ENCODE measurements around the gene TMEM190.
A peak's percentile ranks its signal among the peaks of the same experiment; 100 is the strongest.

Gene TMEM190

DNA sequence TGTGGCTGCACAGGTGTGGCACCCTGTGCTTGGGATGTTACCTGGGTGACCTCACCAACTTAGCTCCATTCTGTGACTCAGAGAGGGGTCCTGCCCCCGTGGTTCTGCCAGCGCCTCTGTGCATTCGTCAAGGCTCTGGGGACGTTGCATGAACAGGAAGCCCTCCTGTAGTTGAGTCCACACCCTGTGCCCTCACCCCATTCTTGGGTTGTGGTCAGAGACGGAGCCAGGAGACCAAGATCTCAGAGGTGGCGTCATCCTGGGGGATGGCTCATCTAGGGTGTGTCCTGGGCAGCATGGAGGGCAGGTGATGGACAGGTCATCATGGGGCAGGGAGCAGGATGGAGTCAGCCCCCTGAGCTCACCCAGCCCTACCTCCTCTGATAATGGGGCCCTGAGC lies 24.6 kb upstream of the TMEM190 start:
- no peak for DNase-seq

GRCh38 chr19:55352549-55353145 lies 24.0 kb upstream of the TMEM190 start:
- DNase-seq, result no peak

DNA sequence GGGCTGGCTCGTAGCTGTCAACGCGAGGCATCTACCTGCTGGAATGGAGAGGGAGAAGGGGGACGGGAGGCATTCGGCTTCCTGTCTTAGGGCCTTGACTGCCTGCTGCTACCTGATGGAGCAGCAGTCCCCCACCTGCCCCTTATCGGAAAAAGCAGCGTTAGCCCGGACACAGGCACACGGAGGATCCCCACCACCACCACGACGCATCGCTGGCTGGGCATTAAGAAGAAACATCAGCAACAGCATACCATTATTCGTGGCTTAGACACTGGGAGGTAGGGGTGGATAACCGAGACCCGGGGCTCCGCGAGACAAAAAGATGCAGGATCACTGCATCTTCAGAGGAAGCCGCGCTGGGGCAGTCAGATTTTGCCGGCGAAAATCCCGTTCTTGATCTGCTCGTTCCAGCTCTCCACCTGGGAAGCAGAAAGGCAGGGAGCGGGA lies 23.2 kb upstream of the TMEM190 start:
- no peak for DNase-seq

DNA sequence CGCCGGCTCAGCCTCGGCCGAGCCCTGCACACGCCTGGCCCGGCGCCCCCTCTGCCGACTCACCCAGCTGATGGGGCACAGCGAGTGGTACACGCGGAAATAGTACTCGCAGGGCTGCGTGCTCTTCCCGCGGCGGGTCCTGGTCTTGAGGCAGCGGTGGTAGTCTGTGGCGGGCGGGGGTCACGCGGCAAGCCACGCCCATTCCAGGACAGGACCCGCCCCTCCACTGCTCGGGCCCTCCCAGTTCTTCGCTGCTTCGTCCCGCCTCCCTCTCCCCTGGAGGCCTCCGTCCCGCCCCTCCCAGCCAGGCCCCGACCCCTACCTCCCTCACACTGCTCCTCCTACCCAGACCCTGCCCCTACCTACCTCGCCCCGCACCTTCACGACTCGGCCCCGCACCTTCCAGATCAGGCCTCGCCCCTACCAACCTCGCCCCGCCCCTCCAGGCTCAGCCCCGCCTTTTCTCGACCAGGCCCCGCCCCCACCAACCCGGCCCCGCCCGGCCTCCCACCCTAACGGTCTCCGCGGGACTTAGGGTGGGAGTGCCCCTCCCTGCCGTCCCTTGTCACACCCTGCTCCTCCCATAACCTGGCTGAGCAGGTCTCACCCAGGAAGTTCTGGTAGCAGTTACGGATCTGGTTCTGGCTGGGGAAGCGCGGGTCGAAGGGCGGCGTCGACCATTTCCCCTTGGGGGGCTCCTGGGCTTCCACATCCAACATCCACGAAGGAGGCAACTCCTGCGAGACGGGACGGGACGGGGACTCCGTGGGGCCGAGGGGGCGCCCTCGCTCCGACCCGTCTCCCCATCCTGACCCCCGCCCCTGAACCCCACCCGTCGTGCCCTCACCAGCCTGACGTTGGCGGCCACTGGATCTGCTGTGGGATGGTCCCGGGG lies 22.6 kb upstream of the TMEM190 start:
- peak; percentile 43 to 61 for DNase-seq

DNA sequence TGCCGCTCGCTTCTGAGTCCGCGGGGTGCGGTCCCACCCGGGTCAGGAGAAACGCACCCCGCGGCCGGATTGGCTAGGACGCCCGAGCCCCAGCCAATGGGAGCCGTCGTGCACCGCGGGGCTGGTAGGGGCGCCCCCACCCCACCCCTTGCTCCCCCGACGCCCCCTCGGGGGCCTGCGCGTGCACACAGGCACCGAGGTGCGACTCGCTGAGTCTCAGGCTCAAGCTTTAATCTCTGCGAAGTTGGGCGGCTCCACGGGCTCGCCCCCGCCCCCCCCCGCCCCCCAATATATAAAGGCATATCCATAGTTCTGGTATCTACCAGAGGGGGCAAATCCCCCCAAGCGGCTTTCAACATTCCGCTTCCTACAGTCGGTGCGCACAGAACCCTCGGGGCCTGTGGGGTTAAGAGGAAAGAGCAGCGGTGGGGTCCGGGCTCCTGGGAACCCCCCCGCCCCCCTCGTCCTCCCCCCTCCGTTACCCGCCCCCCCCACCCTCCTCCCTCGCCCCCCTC lies 21.9 kb upstream of the TMEM190 start, which contains the start of gene COX6B2:
Gene COX6B2 (minus strand): TSS at position 22 of the 515 bp plus-strand sequence. CDS start 198 bp downstream, outside the sequence.
- DNase-seq, result no peak

- no peak for DNase-seq
These were observed 21.3 kb upstream of the TMEM190 start for GRCh38 chr19:55355213-55355821.

GRCh38 chr19:55358493-55358892 lies 18.1 kb upstream of the TMEM190 start:
- no peak for DNase-seq

GRCh38 chr19:55358943-55359908 lies 17.4 kb upstream of the TMEM190 start:
- no peak for DNase-seq

- no peak for DNase-seq
These were observed 15.7 kb upstream of the TMEM190 start for GRCh38 chr19:55360902-55361301.

- no peak for DNase-seq
These were observed 14.2 kb upstream of the TMEM190 start for GRCh38 chr19:55362174-55362989.

DNA sequence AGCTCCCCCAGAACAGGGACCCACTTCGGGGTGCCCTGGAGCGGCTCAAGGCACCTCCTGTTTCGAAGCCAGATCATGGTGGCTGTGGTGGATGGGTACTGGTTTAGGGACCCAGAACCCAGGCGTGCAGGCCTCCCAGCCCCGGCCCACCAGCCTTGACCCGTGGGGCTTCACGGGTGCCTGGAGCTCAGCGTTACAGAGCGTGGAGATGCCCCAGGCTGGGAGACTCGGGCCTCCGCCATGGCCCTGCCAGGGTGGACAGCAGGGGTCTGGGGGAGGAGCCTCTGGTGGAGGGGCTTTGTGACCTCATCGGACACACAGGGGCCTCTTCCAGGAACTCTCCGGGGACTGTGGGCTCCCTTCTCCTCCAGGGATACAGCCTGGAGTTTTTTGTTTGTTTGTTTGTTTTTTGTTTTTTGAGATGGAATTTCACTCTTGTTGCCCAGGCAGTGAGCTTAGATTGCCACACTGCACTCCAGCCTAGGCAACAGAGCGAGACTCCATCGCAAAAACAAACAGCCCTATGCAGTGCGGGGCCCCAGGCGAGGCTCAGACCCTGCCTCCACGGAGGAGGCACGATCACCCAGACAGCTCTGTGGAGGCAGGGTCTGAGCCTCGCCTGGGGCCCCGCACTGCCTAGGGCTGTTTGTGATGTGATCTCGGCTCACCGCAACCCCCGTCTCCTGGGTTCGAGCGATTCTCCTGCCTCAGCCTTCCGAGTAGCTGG lies 13.5 kb upstream of the TMEM190 start, which contains the start of gene GARIN5B:
Gene GARIN5B (minus strand): TSS at position 271 of the 727 bp plus-strand sequence. CDS start 194 bp downstream, at position 77.
- no peak for DNase-seq

GRCh38 chr19:55365245-55365644 lies 11.4 kb upstream of the TMEM190 start:
- DNase-seq, result no peak

- no peak for DNase-seq
These were observed 10.7 kb upstream of the TMEM190 start for GRCh38 chr19:55365964-55366363.

DNA sequence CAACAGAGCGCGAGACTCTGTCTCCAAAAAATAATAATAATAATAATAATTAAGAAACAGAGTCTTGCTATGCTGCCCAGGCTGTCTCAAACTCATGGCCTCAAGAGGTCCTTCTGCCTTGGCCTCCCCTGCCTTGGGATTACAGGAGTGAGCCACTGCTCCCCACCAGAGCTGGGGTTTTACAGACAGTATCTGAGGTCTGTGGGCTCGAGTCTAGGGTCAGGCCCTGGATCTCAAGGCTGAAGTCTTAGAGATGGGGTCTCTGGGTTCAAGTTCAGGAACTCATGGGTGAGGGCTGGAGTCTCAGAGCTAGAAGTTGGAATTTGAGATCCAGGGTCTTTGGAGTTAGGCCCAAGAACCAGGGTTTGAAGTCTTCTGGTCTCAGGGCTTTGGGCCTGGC lies 9.8 kb upstream of the TMEM190 start:
- DNase-seq, result no peak

- no peak for DNase-seq
These were observed 8.5 kb upstream of the TMEM190 start for GRCh38 chr19:55368106-55368505.

- no peak for DNase-seq
These were observed 7.7 kb upstream of the TMEM190 start for GRCh38 chr19:55368701-55369563.

GRCh38 chr19:55369653-55370304 lies 6.8 kb upstream of the TMEM190 start:
- DNase-seq, result peak in 1 of 2 donors; percentile 35

GRCh38 chr19:55370305-55370988 lies 6.2 kb upstream of the TMEM190 start, which contains the start of gene IL11:
Gene IL11, minus strand, starts transcription at chr19:55370463. Its CDS starts 153 bp downstream, at chr19:55370310.
- no peak for DNase-seq

Data from stimulated activated CD4-positive, alpha-beta T cell treated with anti-CD3 and anti-CD28 coated beads, Interleukin-2, amount 100 ng/mL, for 48 hours (primary cell).